Mesenchymal stem cell (in vitro differentiated cells and primary cell): ENCODE data around the gene ALPK3. TPM values are rescaled to one million over a fixed set of nuclear protein-coding genes. Genes with fewer than 3 reads are reported as not detected.

ENCODE experiments used
- DNase-seq: peaks from one replicate; pipeline ENCODE4 v3.0.0-alpha.2; 2013
- H2AFZ ChIP-seq: one replicate; pipeline ENCODE4 v1.6.1; 2013; ENCODE audit warnings: low read depth, mild to moderate bottlenecking, control low read depth, inconsistent platforms, low read length, moderate library complexity
- H2AK5ac ChIP-seq: 2 replicates; pipeline ENCODE4 v1.6.1; 2013; ENCODE audit warnings: low read length, moderate library complexity, mild to moderate bottlenecking, inconsistent platforms; ENCODE audit not compliant: severe bottlenecking
- H2BK120ac ChIP-seq: one replicate; pipeline ENCODE4 v1.6.1; 2013; ENCODE audit warnings: low read depth, mild to moderate bottlenecking, inconsistent platforms, low read length, moderate library complexity
- H2BK12ac ChIP-seq, 2 experiments: one replicate each; pipeline ENCODE4 v1.6.1; 2013; ENCODE audit warnings: inconsistent platforms in 2 of 2, low read length in 2 of 2, mild to moderate bottlenecking in 2 of 2, moderate library complexity in 2 of 2, control low read depth in 1 of 2
- H2BK15ac ChIP-seq: one replicate; pipeline ENCODE4 v1.6.1; 2013; ENCODE audit warnings: mild to moderate bottlenecking, low read depth, inconsistent platforms; ENCODE audit not compliant: poor library complexity, severe bottlenecking
- H2BK5ac ChIP-seq: 2 replicates; pipeline ENCODE4 v1.6.1; 2013; ENCODE audit warnings: low read depth, mild to moderate bottlenecking, low read length, control low read depth, inconsistent platforms; ENCODE audit not compliant: poor library complexity, severe bottlenecking
- H3K14ac ChIP-seq, 2 experiments: one replicate each; pipeline ENCODE4 v1.6.1; 2013; ENCODE audit warnings: inconsistent platforms in 2 of 2, low read length in 2 of 2, control low read depth in 1 of 2, mild to moderate bottlenecking in 1 of 2, moderate library complexity in 1 of 2
- H3K18ac ChIP-seq, 2 experiments: one replicate each; pipeline ENCODE4 v1.6.1; 2013; ENCODE audit warnings: inconsistent platforms in 2 of 2, low read length in 2 of 2, control low read depth in 1 of 2, low read depth in 1 of 2, mild to moderate bottlenecking in 1 of 2
- H3K23ac ChIP-seq, 2 experiments: one replicate each; pipeline ENCODE4 v1.6.1; 2013; ENCODE audit warnings: inconsistent platforms in 2 of 2, low read length in 2 of 2, mild to moderate bottlenecking in 2 of 2, moderate library complexity in 2 of 2, control low read depth in 1 of 2
- H3K27ac ChIP-seq: 2 replicates; pipeline ENCODE4 v1.5.1; 2013; ENCODE audit warnings: mild to moderate bottlenecking, moderate library complexity, low read length, control low read depth, inconsistent platforms; ENCODE audit not compliant: poor library complexity, severe bottlenecking
- H3K27me3 ChIP-seq, 2 experiments: 2 replicates each; pipeline versions ENCODE4 v1.6.1 to v1.7.0; 2013; ENCODE audit warnings: low read length in 2 of 2, mild to moderate bottlenecking in 2 of 2, moderate library complexity in 2 of 2, control low read depth in 1 of 2, inconsistent platforms in 1 of 2; ENCODE audit not compliant: control insufficient read depth in 1 of 2, insufficient read depth in 1 of 2
- H3K36me3 ChIP-seq, 2 experiments: 2 replicates each; pipeline versions ENCODE4 v1.6.1 to v1.7.0; 2013; ENCODE audit warnings: low read length in 2 of 2, control low read depth in 1 of 2, inconsistent platforms in 1 of 2, low read depth in 1 of 2, mild to moderate bottlenecking in 1 of 2; ENCODE audit not compliant: insufficient read depth in 2 of 2, control insufficient read depth in 1 of 2
- H3K4ac ChIP-seq, 2 experiments: one replicate each; pipeline ENCODE4 v1.6.1; 2013; ENCODE audit warnings: inconsistent platforms in 2 of 2, low read length in 2 of 2, mild to moderate bottlenecking in 2 of 2, moderate library complexity in 2 of 2, control low read depth in 1 of 2, low read depth in 1 of 2
- H3K4me1 ChIP-seq: 2 replicates; pipeline ENCODE4 v1.6.1; 2013; ENCODE audit warnings: low read depth, low read length, control low read depth; ENCODE audit not compliant: control insufficient read depth, insufficient read depth
- H3K4me2 ChIP-seq: 2 replicates; pipeline ENCODE4 v1.6.1; 2013; ENCODE audit warnings: low read length, mild to moderate bottlenecking, inconsistent platforms; ENCODE audit not compliant: poor library complexity, severe bottlenecking
- H3K4me3 ChIP-seq, 2 experiments: 2 replicates each; pipeline versions ENCODE4 v1.5.1 to v1.7.0; 2013; ENCODE audit warnings: low read length in 2 of 2, mild to moderate bottlenecking in 2 of 2, control low read depth in 1 of 2, low read depth in 1 of 2; ENCODE audit not compliant: insufficient read depth in 1 of 2
- H3K79me1 ChIP-seq: replicated peaks from 2 replicates; pipeline ENCODE4 v1.6.1; 2013; ENCODE audit warnings: mild to moderate bottlenecking, control low read depth, low read length, inconsistent platforms; ENCODE audit not compliant: poor library complexity, severe bottlenecking
- H3K9ac ChIP-seq: 2 replicates; pipeline ENCODE4 v1.7.0; 2013; ENCODE audit warnings: mild to moderate bottlenecking, low read length, moderate library complexity
- H3K9me3 ChIP-seq: 2 replicates; pipeline ENCODE4 v1.7.0; 2013; ENCODE audit warnings: mild to moderate bottlenecking, low read length; ENCODE audit not compliant: control insufficient read depth
- H4K8ac ChIP-seq: one replicate; pipeline ENCODE4 v1.6.1; 2013; ENCODE audit warnings: inconsistent platforms, mild to moderate bottlenecking, low read length, moderate library complexity
- H4K91ac ChIP-seq: one replicate; pipeline ENCODE4 v1.6.1; 2013; ENCODE audit warnings: mild to moderate bottlenecking, low read length, inconsistent platforms
- WGBS: methylation state at CpG from one replicate; pipeline ENCODE4 v1.1.7; 2013; ENCODE audit warnings: mixed read lengths; 5-methylcytosine and 5-hydroxymethylcytosine counted together
- small RNA-seq: library from polyadenylated mRNA; stranded (forward); fragments of <200 nt; extraction: miRNeasy Mini kit (QIAGEN cat#:217004); gene quantifications from one replicate; pipeline ENCODE3, GENCODE V24; 2013; ENCODE audit warnings: low read depth

The ALPK3 gene

DNA sequence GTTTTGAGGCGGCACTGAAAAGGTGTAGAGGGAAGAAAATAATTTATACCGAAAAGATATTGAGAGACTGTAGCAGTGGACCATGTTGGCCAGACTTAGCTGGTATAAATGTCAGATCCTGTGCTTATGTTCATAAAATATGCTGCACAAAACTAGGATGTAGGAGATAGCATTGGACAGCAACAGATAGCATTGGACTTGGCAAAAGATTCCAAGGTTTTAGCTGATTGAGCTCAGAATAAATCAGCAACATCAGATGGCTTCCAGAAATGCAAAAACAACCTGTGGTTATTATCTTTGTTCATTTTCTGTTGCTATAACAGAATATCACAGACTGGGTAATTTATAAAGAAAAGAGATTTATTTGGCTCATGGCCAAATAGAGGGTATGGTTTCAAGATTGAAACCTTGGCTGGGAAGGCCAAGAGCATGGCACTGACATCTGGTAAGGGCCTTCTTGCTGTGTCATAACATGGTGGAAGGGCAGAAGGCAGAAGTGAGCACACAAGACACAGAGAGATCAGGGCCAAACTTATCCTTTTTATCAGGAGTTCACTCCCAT lies 102.0 kb downstream of the ALPK3 start:
- 98% methylated on average over 2 of the region's 2 CpGs for WGBS
- no peak overlapping the region for H2BK15ac ChIP-seq
- H3K9me3 ChIP-seq = no peaks in the 10 kb centered on the region
- no peak overlapping the region for H4K8ac ChIP-seq
- no peak overlapping the region for H2BK5ac ChIP-seq
- no peak overlapping the region for H3K4me2 ChIP-seq
- H3K14ac ChIP-seq = no peak overlapping the region
- no peak overlapping the region for H3K4ac ChIP-seq
- H2AFZ ChIP-seq = no peak overlapping the region
- H3K4me3 ChIP-seq = no peak overlapping the region
- peaks cover 18% of the 10 kb centered on the region for H3K4me1 ChIP-seq
- no peak overlapping the region for H2BK12ac ChIP-seq
- no peak overlapping the region for H2BK120ac ChIP-seq
- H3K27ac ChIP-seq = no peak overlapping the region
- H2AK5ac ChIP-seq = no peak overlapping the region
- no peak overlapping the region for H3K23ac ChIP-seq
- H3K27me3 ChIP-seq = no peaks in the 10 kb centered on the region
- no peaks in the 10 kb centered on the region for H3K79me1 ChIP-seq
- H3K18ac ChIP-seq = no peak overlapping the region
- no peaks in the 10 kb centered on the region for H3K36me3 ChIP-seq
- no peak overlapping the region for H4K91ac ChIP-seq
- no peak overlapping the region for H3K9ac ChIP-seq
- no peak for DNase-seq

DNA sequence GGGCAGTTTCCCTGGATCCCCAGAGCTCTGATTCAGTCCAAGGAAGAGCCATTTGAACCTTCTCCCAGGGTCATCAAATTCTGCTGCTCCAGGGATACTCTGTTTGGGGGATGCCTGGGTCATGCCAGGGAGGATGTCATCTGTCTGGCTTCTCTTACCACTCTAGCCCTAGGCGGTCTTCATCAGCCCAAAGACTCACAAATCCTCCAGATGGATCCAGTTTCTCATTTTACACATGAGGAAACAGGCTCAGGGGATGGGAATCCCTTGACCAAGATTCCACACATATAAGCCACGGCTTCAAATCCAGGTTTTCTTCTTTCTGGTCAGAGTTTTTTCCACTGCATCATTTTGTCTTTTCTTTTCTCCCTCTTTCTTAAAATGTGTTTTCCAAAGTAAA lies 104.0 kb downstream of the ALPK3 start:
- H3K18ac ChIP-seq = no peak overlapping the region
- H2BK15ac ChIP-seq = no peak overlapping the region
- no peaks in the 10 kb centered on the region for H3K27me3 ChIP-seq
- H3K4ac ChIP-seq = no peak overlapping the region
- H2AFZ ChIP-seq = no peak overlapping the region
- no peaks in the 10 kb centered on the region for H3K79me1 ChIP-seq
- H2BK12ac ChIP-seq = no peak overlapping the region
- H3K4me2 ChIP-seq = no peak overlapping the region
- no peak overlapping the region for H2AK5ac ChIP-seq
- no peak overlapping the region for H3K23ac ChIP-seq
- no peak overlapping the region for H4K91ac ChIP-seq
- DNase-seq = no peak
- H3K9ac ChIP-seq = peak overlapping the region; percentile 20
- H3K4me3 ChIP-seq = no peak overlapping the region
- no peaks in the 10 kb centered on the region for H3K9me3 ChIP-seq
- H3K14ac ChIP-seq = no peak overlapping the region
- H2BK120ac ChIP-seq = no peak overlapping the region
- no peak overlapping the region for H4K8ac ChIP-seq
- H3K4me1 ChIP-seq = peaks cover 5% of the 10 kb centered on the region
- 88% methylated on average over 2 of the region's 2 CpGs for WGBS
- H3K27ac ChIP-seq = no peak overlapping the region
- no peak overlapping the region for H2BK5ac ChIP-seq
- no peaks in the 10 kb centered on the region for H3K36me3 ChIP-seq

DNA sequence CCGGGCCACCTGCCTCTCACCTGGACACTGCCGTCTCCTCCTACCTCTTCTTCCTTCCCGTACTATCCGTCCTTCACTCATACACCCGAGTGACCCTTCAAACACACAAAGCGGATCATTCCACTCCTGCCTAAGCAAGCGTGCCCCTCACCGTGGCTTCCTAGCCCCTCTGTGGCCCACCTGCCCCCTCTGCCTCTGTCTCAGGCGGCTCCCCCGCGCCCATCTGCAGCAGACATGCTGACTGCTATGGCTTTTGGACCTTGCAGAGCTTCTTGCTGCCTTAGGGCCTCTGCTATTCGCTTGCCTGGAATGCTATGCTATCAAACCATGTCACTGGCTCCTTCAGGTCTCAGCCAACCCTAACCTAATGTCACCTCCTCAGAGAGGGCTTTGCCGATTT lies 105.4 kb downstream of the ALPK3 start:
- Histone ChIP-seq H3K9ac (no peak overlapping the region), H4K91ac (no peak overlapping the region), H3K27ac (no peak overlapping the region), H3K18ac (no peak overlapping the region), H3K23ac (no peak overlapping the region), H3K9me3 (no peaks in the 10 kb centered on the region), H3K36me3 (no peaks in the 10 kb centered on the region), H3K4me2 (no peak overlapping the region), H4K8ac (no peak overlapping the region), H2AFZ (no peak overlapping the region), H3K79me1 (no peaks in the 10 kb centered on the region), H3K14ac (no peak overlapping the region), H2BK120ac (no peak overlapping the region), H2BK15ac (no peak overlapping the region), H2AK5ac (no peak overlapping the region), H2BK5ac (no peak overlapping the region), H3K27me3 (no peaks in the 10 kb centered on the region), H2BK12ac (no peak overlapping the region), H3K4me1 (peaks cover 5% of the 10 kb centered on the region), H3K4ac (no peak overlapping the region), H3K4me3 (no peak overlapping the region)
- WGBS = 94% methylated on average over 13 of the region's 13 CpGs
- no peak for DNase-seq

Small RNA genes lying within 50 kb of the gene (small RNA-seq; reads per million reads assigned to genes)
- gene RF00402 = not detected
